VCaP (cell line): ENCODE data around the gene FMNL2.

Experiments
- H3K27ac ChIP-seq: fragments of 450-650 bp; 2 replicates; pipeline ENCODE4 v1.5.1; 2017
- CTCF ChIP-seq: fragments of 450-650 bp; conservative IDR thresholded peaks from 2 replicates; pipeline ENCODE4 v1.5.1; 2017; ENCODE audit warnings: mild to moderate bottlenecking, moderate library complexity

FMNL2 gene

GRCh38 chr2:152411154-152411553 lies 76.2 kb downstream of the FMNL2 start:
- no peak for TF ChIP-seq CTCF
- H3K27ac ChIP-seq = no peak overlapping the region

- no peak overlapping the region for H3K27ac ChIP-seq
- TF ChIP-seq CTCF = no peak
Observed at GRCh38 chr2:152413228-152414030, 78.5 kb downstream of the FMNL2 start.

GRCh38 chr2:152415231-152415642 lies 80.3 kb downstream of the FMNL2 start:
- no peak for TF ChIP-seq CTCF
- H3K27ac ChIP-seq = no peak overlapping the region

GRCh38 chr2:152415796-152416195 lies 80.8 kb downstream of the FMNL2 start:
- no peak for TF ChIP-seq CTCF
- no peak overlapping the region for H3K27ac ChIP-seq

- no peak for TF ChIP-seq CTCF
- H3K27ac ChIP-seq = no peak overlapping the region
Observed at GRCh38 chr2:152418688-152419087, 83.7 kb downstream of the FMNL2 start.

- no peak overlapping the region for H3K27ac ChIP-seq
- TF ChIP-seq CTCF = no peak
Observed at GRCh38 chr2:152419944-152420343, 85.0 kb downstream of the FMNL2 start.

- no peak for TF ChIP-seq CTCF
- H3K27ac ChIP-seq = no peak overlapping the region
Observed at GRCh38 chr2:152420363-152420762, 85.4 kb downstream of the FMNL2 start.
